K562 (cell line): ENCODE data around the gene PPL. TPM values are rescaled to one million over a fixed set of nuclear protein-coding genes. Genes with fewer than 3 reads are reported as not detected.

Source experiments
- ATAC-seq: fragments of 200-7000 bp; cut with Tn5 transposase; 3 replicates; pipeline ENCODE4 v1.9.1; 2020; ENCODE audit warnings: moderate library complexity
- BruUV-seq: library from RNA; stranded (reverse); fragments of 400-500 nt; replicated peaks from 2 replicates; lab custom pipeline; 2021; lab: Mats Ljungman, UMichigan
- CTCF ChIA-PET: fragments of 300-600 bp; formaldehyde crosslinking; extraction: SDS; loops from one replicate; lab custom pipeline; 2021; ENCODE audit warnings: low intra/inter-chr PET ratio; lab: Yijun Ruan, JAX
- POLR2A ChIA-PET: fragments of 300-600, 350-650 bp; sonication (Branson Sonifier 250); formaldehyde crosslinking; extraction: SDS; loops from one replicate; lab custom pipeline; 2021; ENCODE audit warnings: antibody characterized with exemption, inconsistent platforms; lab: Yijun Ruan, JAX
- DNase-seq, 4 experiments: peaks; one replicate each; pipeline versions ENCODE4 v3.0.0 to v3.0.0-alpha.2; 2011 to 2018; ENCODE audit warnings: low spot score in 3 of 4, mixed read lengths in 3 of 4; ENCODE audit errors: extremely low read depth in 1 of 4
- FAIRE-seq: peaks from 2 replicates; lab custom pipeline; 2011; peaks lifted over from hg19 to GRCh38; lab: Jason Lieb, UNC
- H2AFZ ChIP-seq: 2 replicates; pipeline ENCODE4 v1.6.0; 2011; ENCODE audit warnings: low read depth, low read length, control low read depth, inconsistent platforms
- H3K27ac ChIP-seq: fragments of 200-600 bp; 3 replicates; pipeline ENCODE4 v1.8.0; 2011; ENCODE audit warnings: low read depth, mild to moderate bottlenecking, control low read depth, inconsistent platforms, low read length, moderate library complexity, mixed read lengths; ENCODE audit errors: extremely low read depth
- H3K27me3 ChIP-seq, 2 experiments: fragments of 300-600 bp in 1 of 2; 2 replicates in 1 of 2; 3 replicates in 1 of 2; pipeline versions ENCODE4 v1.6.0 to v1.8.0; 2011; ENCODE audit warnings: inconsistent platforms in 2 of 2, low read length in 2 of 2, mild to moderate bottlenecking in 1 of 2, mixed read lengths in 1 of 2, moderate library complexity in 1 of 2; ENCODE audit not compliant: control insufficient read depth in 2 of 2, insufficient read depth in 2 of 2
- H3K36me3 ChIP-seq: fragments of 300-600 bp; 3 replicates; pipeline ENCODE4 v1.8.0; 2011; ENCODE audit warnings: mild to moderate bottlenecking, low read length, inconsistent platforms; ENCODE audit not compliant: control insufficient read depth, insufficient read depth
- H3K4me1 ChIP-seq, 2 experiments: fragments of 200-600 bp in 1 of 2; replicated peaks in 1 of 2; 2 replicates in 1 of 2; 3 replicates in 1 of 2; pipeline versions ENCODE4 v1.5.1 to v1.8.0; 2011; ENCODE audit warnings: inconsistent platforms in 2 of 2, low read length in 2 of 2, mild to moderate bottlenecking in 1 of 2, mixed read lengths in 1 of 2, moderate library complexity in 1 of 2; ENCODE audit not compliant: control insufficient read depth in 2 of 2, insufficient read depth in 2 of 2
- H3K4me2 ChIP-seq: 2 replicates; pipeline ENCODE4 v1.6.1; 2011; ENCODE audit warnings: low read length, control low read depth, inconsistent platforms, mixed read lengths; ENCODE audit not compliant: insufficient read depth
- H3K4me3 ChIP-seq: fragments of 200-600 bp; sonication (generic), shearing (Covaris generic); 2 replicates; pipeline ENCODE4 v1.5.1; 2016; ENCODE audit warnings: control low read depth, inconsistent platforms
- H3K79me2 ChIP-seq: fragments of 200-600 bp; 3 replicates; pipeline ENCODE4 v1.8.0; 2011; ENCODE audit warnings: low read length, inconsistent platforms; ENCODE audit not compliant: control insufficient read depth, insufficient read depth
- H3K9ac ChIP-seq, 2 experiments: 2 replicates each; pipeline versions ENCODE4 v1.6.0 to v1.6.1; 2011; ENCODE audit warnings: low read depth in 2 of 2, low read length in 2 of 2, control low read depth in 1 of 2, inconsistent platforms in 1 of 2, mild to moderate bottlenecking in 1 of 2, mixed read lengths in 1 of 2; ENCODE audit not compliant: insufficient read depth in 1 of 2
- H3K9me1 ChIP-seq: one replicate; pipeline ENCODE4 v1.6.0; 2011; ENCODE audit warnings: inconsistent platforms, mild to moderate bottlenecking, low read length, moderate library complexity; ENCODE audit not compliant: control insufficient read depth, insufficient read depth
- H3K9me3 ChIP-seq: replicated peaks from 2 replicates; pipeline ENCODE4 v1.5.1; 2011; ENCODE audit warnings: low read depth, low read length, inconsistent platforms; ENCODE audit not compliant: control insufficient read depth, insufficient read depth
- H4K20me1 ChIP-seq: replicated peaks from 2 replicates; pipeline ENCODE4 v1.6.1; 2011; ENCODE audit warnings: low read length, inconsistent platforms, mixed read lengths; ENCODE audit not compliant: control insufficient read depth, insufficient read depth
- ATF2 ChIP-seq: sonication (generic); formaldehyde crosslinking; IDR thresholded peaks from 2 replicates; pipeline ENCODE4 v1.8.1; 2022; ENCODE audit warnings: missing genetic modification reagents
- DMBX1 ChIP-seq: fragments of 250-450 bp; sonication (Bioruptor Pico); IDR thresholded peaks from 2 replicates; pipeline ENCODE4 v1.8.0; 2022; ENCODE audit warnings: inconsistent platforms, mild to moderate bottlenecking, moderate library complexity, borderline replicate concordance
- FIP1L1 ChIP-seq: fragments of 200-400 bp; formaldehyde crosslinking; IDR thresholded peaks from 2 replicates; pipeline ENCODE4 v1.6.1; 2018; ENCODE audit warnings: mild to moderate bottlenecking, low read depth, low read length; ENCODE audit not compliant: poor library complexity, severe bottlenecking
- HDAC8 ChIP-seq: fragments of 450-650 bp; IDR thresholded peaks from 2 replicates; pipeline ENCODE4 v1.6.1; 2016; ENCODE audit warnings: mild to moderate bottlenecking, missing genetic modification characterization, moderate library complexity, missing compliant biosample characterization
- NCOA6 ChIP-seq: fragments of 450-650 bp; IDR thresholded peaks from 2 replicates; pipeline ENCODE4 v1.6.1; 2017; ENCODE audit warnings: mild to moderate bottlenecking
- NONO ChIP-seq, 2 experiments: fragments of 200-400 bp in 1 of 2; fragments of 450-650 bp in 1 of 2; formaldehyde crosslinking in 1 of 2; IDR thresholded peaks; 2 replicates each; pipeline ENCODE4 v1.6.1; 2017; ENCODE audit warnings: low read depth in 2 of 2, mild to moderate bottlenecking in 2 of 2, moderate library complexity in 2 of 2, low read length in 1 of 2
- RB1 ChIP-seq: fragments of 450-650 bp; IDR thresholded peaks from 2 replicates; pipeline ENCODE4 v1.6.1; 2017; ENCODE audit warnings: low read depth, mild to moderate bottlenecking
- RBBP5 ChIP-seq: fragments of 200-600 bp; sonication (generic); IDR thresholded peaks from 2 replicates; pipeline ENCODE4 v1.6.1; 2012; ENCODE audit warnings: borderline replicate concordance, mild to moderate bottlenecking, low read length, control low read depth, inconsistent platforms; ENCODE audit not compliant: insufficient read depth, poor library complexity, severe bottlenecking
- SAFB2 ChIP-seq: fragments of 200-400 bp; formaldehyde crosslinking; IDR thresholded peaks from 2 replicates; pipeline ENCODE4 v1.6.1; 2018; ENCODE audit warnings: borderline replicate concordance, low read length, low read depth, moderate library complexity; ENCODE audit not compliant: severe bottlenecking
- SIN3A ChIP-seq, 2 experiments: fragments of 150-350 bp in 1 of 2; IDR thresholded peaks; 2 replicates each; pipeline ENCODE4 v1.6.1; 2011 to 2016; ENCODE audit warnings: borderline replicate concordance in 2 of 2, low read depth in 2 of 2, low read length in 2 of 2, mild to moderate bottlenecking in 2 of 2, moderate library complexity in 2 of 2; ENCODE audit not compliant: control insufficient read depth in 1 of 2
- SUPT5H ChIP-seq: fragments of 450-650 bp; IDR thresholded peaks from 2 replicates; pipeline ENCODE4 v1.6.1; 2016
- TBL1XR1 ChIP-seq, 2 experiments: IDR thresholded peaks; 2 replicates each; pipeline ENCODE4 v1.6.1; 2012; ENCODE audit warnings: improper control_type of control experiment in 2 of 2, low read length in 2 of 2, mild to moderate bottlenecking in 1 of 2
- ZBTB7A ChIP-seq: IDR thresholded peaks from 2 replicates; pipeline ENCODE4 v1.6.1; 2011; ENCODE audit warnings: low read depth, mild to moderate bottlenecking, low read length, moderate library complexity, borderline replicate concordance; ENCODE audit not compliant: control insufficient read depth
- ZNF263 ChIP-seq: sonication (generic); formaldehyde crosslinking; IDR thresholded peaks from 2 replicates; pipeline ENCODE4 v1.8.0; 2022; ENCODE audit warnings: mild to moderate bottlenecking, missing genetic modification reagents, borderline replicate concordance
- ZNF395 ChIP-seq: fragments of 200-800 bp; sonication (Bioruptor generic); IDR thresholded peaks from 2 replicates; pipeline ENCODE4 v1.6.1; 2017; ENCODE audit warnings: missing genetic modification characterization, missing compliant biosample characterization
- ZNF511 ChIP-seq: sonication (generic); formaldehyde crosslinking; IDR thresholded peaks from 2 replicates; pipeline ENCODE4 v1.8.0; 2022; ENCODE audit warnings: mild to moderate bottlenecking, missing genetic modification reagents
- WGBS: fragments of 100-300 bp; shearing (Covaris generic); methylation state at CpG from one replicate; pipeline ENCODE4 v1.1.6; 2016; ENCODE audit warnings: low coverage, mixed read lengths; ENCODE audit not compliant: insufficient coverage; ENCODE audit errors: missing lambda C conversion rate; 5-methylcytosine and 5-hydroxymethylcytosine counted together
- in situ Hi-C: fragments of 300-500 bp; cut with MboI; formaldehyde crosslinking; loops from 4 replicates; pipeline ENCODE4 v1.15.0; 2018; ENCODE audit warnings: inconsistent platforms, mixed read lengths
- intact Hi-C: fragments of 100-400 bp; cut with micrococcal nuclease; formaldehyde crosslinking; loops from 2 replicates; pipeline ENCODE4 v1.14.2; 2022
- polyA plus RNA-seq, 8 experiments: library from polyadenylated mRNA; depleted of rRNA in 4 of 8; stranded (reverse) in 5 of 8; unstranded in 3 of 8; fragments of >200 nt; fragmentation: Nextera tagmentation in 2 of 8; fragmentation: Illumina TruSeq in 1 of 8; extraction: Ambion mirVana in 2 of 8; extraction: Trizol in 1 of 8; gene quantifications; 2 replicates each; pipeline versions ENCODE4 v1.2.1 to v1.2.3, GENCODE V29; 2011 to 2014; ENCODE audit warnings: inconsistent platforms in 1 of 8, missing spikeins in 1 of 8
- total RNA-seq, 7 experiments: library from RNA; depleted of rRNA in 6 of 7; stranded (reverse); fragments of >200 nt in 6 of 7; fragmentation: Illumina TruSeq in 2 of 7; extraction: Trizol in 2 of 7; gene quantifications; 2 replicates each; pipeline versions ENCODE4 v1.2.1 to v1.2.3, GENCODE V29; 2011 to 2021; ENCODE audit warnings: low replicate concordance in 1 of 7

PPL gene
- total and polyA plus RNA-seq, 9 of the 15 experiments (the other 6 are each of a cell fraction or from before 2014, with no cell fraction given): 0.01 to 0.15 (median 0.07) TPM; not detected in 3

GRCh38 chr16:4847774-4848587 lies 89.0 kb downstream of the PPL start:
- Histone ChIP-seq H3K9me1 (no peaks in the 10 kb centered on the region), H2AFZ (peak overlapping the region; percentile 60), H3K9ac (peak overlapping the region; percentile 96), H3K4me2 (peak overlapping the region; percentile 90), H3K36me3 (peaks cover 43% of the 10 kb centered on the region), H3K79me2 (peaks cover 89% of the 10 kb centered on the region), H3K27me3 (no peaks in the 10 kb centered on the region), H3K27ac (peak overlapping the region; percentile 95), H4K20me1 (peaks cover 42% of the 10 kb centered on the region), H3K9me3 (no peaks in the 10 kb centered on the region), H3K4me1 (peaks cover 23 to 37% of the 10 kb centered on the region in 2 experiments), H3K4me3 (peak overlapping the region; percentile 98)
- WGBS: 1% methylated on average over 50 of the region's 83 CpGs
- intact Hi-C loops (loop anchor here (2.0 to 5.0 kb wide), 3 partner anchors 45 to 116 kb away; partner anchors contain the start of genes ANKS3, DNAAF8, ROGDI and ZNF500), in situ Hi-C loops (no loop called here)
- ChIA-PET POLR2A (interaction anchor here (0.6 to 4.5 kb wide), 12 partner anchors 10 to 582 kb away, joined by 3 to 20 read pairs (median 4); partner anchors contain the start of gene C16orf89), CTCF (no interaction called here)
- ATAC-seq: peak; percentile 59
- BruUV-seq: no TSS peak
- peak; percentile 46 for FAIRE-seq
- peak in 3 of 4 experiments; percentile 42 to 51 (median 44) for DNase-seq
- TF ChIP-seq HDAC8 (0 out of 2 replicates have a peak, but pooled peaks have one; percentile 4), TBL1XR1 (IDR thresholded peaks at IDR 0.05; ENCODE audit: low read length in 2 of 2) (no peak), RBBP5 (peak; percentile 74), SUPT5H (no peak), NONO (IDR thresholded peaks at IDR 0.05; ENCODE audit: low read depth in 2 of 2, low read length in 1 of 2) (0 out of 4 replicates have a peak, but pooled peaks have one; percentile 2 to 23), SIN3A (IDR thresholded peaks at IDR 0.05; ENCODE audit: borderline replicate concordance in 2 of 2, control insufficient read depth in 1 of 2, low read depth in 2 of 2, low read length in 2 of 2) (peak in 1 of 2 experiments; percentile 30; a peak in 2 of 4 replicates), RB1 (peak; percentile 31; the same call in 1 of the 2 replicates), SAFB2 (no peak), ZNF395 (CRISPR knock-in tag) (peak; percentile 44; the same call in 1 of the 2 replicates), ZNF263 (peak; percentile 17; the same call in 1 of the 2 replicates), ATF2 (CRISPR knock-in tag) (no peak), DMBX1 (CRISPR knock-in tag) (no peak), ZBTB7A (peak; percentile 36; the same call in 1 of the 2 replicates), NCOA6 (peak; percentile 83), FIP1L1 (peak; percentile 55), ZNF511 (CRISPR knock-in tag) (peak; percentile 67; the same call in 1 of the 2 replicates)
